ENCODE results near the gene PSME2.

- TF ChIP-seq EZH2 (IDR thresholded peaks at IDR 0.05) (no peak), POLR2AphosphoS5 (IDR thresholded peaks at IDR 0.05; ENCODE audit: borderline replicate concordance, low read depth, low read length) (no peak)
Measured at GRCh38 chr14:24131549-24131966, 14.9 kb downstream of the PSME2 start.
